ENCODE data around the gene DAPK1. TPM values are rescaled to one million over a fixed set of nuclear protein-coding genes. Genes with fewer than 3 reads are reported as not detected.

The DAPK1 gene
- total RNA-seq, 1 donor from 2014 or later = 24.6 TPM

GRCh38 chr9:87556821-87557220 lies 59.2 kb downstream of the DAPK1 start:
- no peak overlapping the region for H3K27ac ChIP-seq
- no peak for TF ChIP-seq CTCF (IDR thresholded peaks at IDR 0.05)
- no peak for TF ChIP-seq POLR2A (IDR thresholded peaks at IDR 0.05)
- no peak for TF ChIP-seq POLR2AphosphoS5 (IDR thresholded peaks at IDR 0.05; ENCODE audit: insufficient read depth in 1 of 2, low read depth in 1 of 2)
- no peaks in the 10 kb centered on the region for H3K4me1 ChIP-seq
- DNase-seq (ENCODE audit: extremely low spot score in 2 of 2) = no peak
- intact Hi-C loops (cut with DNase I) = no loop called here
- H3K27me3 ChIP-seq = no peaks in the 10 kb centered on the region
- H3K4me3 ChIP-seq = no peak overlapping the region
- H3K36me3 ChIP-seq = no peaks in the 10 kb centered on the region
- H3K9me3 ChIP-seq = no peaks in the 10 kb centered on the region

- Histone ChIP-seq H3K36me3 (no peaks in the 10 kb centered on the region), H3K9me3 (no peaks in the 10 kb centered on the region), H3K4me3 (no peak overlapping the region), H3K27me3 (no peaks in the 10 kb centered on the region), H3K4me1 (no peaks in the 10 kb centered on the region), H3K27ac (no peak overlapping the region)
- no peak for TF ChIP-seq POLR2A (IDR thresholded peaks at IDR 0.05)
- DNase-seq (ENCODE audit: extremely low spot score in 2 of 2) = no peak
- intact Hi-C loops (cut with DNase I) = no loop called here
Measured at GRCh38 chr9:87557996-87558395, 60.3 kb downstream of the DAPK1 start.

- intact Hi-C loops (cut with DNase I) = no loop called here
Measured at GRCh38 chr9:87558606-87559190, 61.0 kb downstream of the DAPK1 start.

GRCh38 chr9:87562062-87562461 lies 64.4 kb downstream of the DAPK1 start:
- no peaks in the 10 kb centered on the region for H3K4me1 ChIP-seq
- no peak for TF ChIP-seq POLR2AphosphoS5 (IDR thresholded peaks at IDR 0.05; ENCODE audit: insufficient read depth in 1 of 2, low read depth in 1 of 2)
- no peak for TF ChIP-seq POLR2A (IDR thresholded peaks at IDR 0.05)
- TF ChIP-seq CTCF (IDR thresholded peaks at IDR 0.05) = no peak
- no peaks in the 10 kb centered on the region for H3K36me3 ChIP-seq
- H3K27me3 ChIP-seq = no peaks in the 10 kb centered on the region
- intact Hi-C loops (cut with DNase I) = no loop called here
- no peak overlapping the region for H3K27ac ChIP-seq
- no peak for DNase-seq (ENCODE audit: extremely low spot score in 2 of 2)
- H3K9me3 ChIP-seq = no peaks in the 10 kb centered on the region
- no peak overlapping the region for H3K4me3 ChIP-seq

More at GRCh38 chr9:87558606-87559190, 61.0 kb downstream of the DAPK1 start:
- H3K36me3 ChIP-seq = no peaks in the 10 kb centered on the region
- no peak for DNase-seq (ENCODE audit: extremely low spot score in 2 of 2)
- H3K27ac ChIP-seq = no peak overlapping the region
- H3K27me3 ChIP-seq = no peaks in the 10 kb centered on the region
- no peaks in the 10 kb centered on the region for H3K4me1 ChIP-seq
- H3K9me3 ChIP-seq = no peaks in the 10 kb centered on the region
- TF ChIP-seq CTCF (IDR thresholded peaks at IDR 0.05) (no peak), POLR2AphosphoS5 (IDR thresholded peaks at IDR 0.05; ENCODE audit: insufficient read depth in 1 of 2, low read depth in 1 of 2) (no peak), POLR2A (IDR thresholded peaks at IDR 0.05) (no peak)
- H3K4me3 ChIP-seq = no peak overlapping the region

GRCh38 chr9:87562530-87563170 lies 65.0 kb downstream of the DAPK1 start:
- intact Hi-C loops (cut with DNase I) = no loop called here
- Histone ChIP-seq H3K27me3 (no peaks in the 10 kb centered on the region), H3K27ac (no peak overlapping the region), H3K36me3 (no peaks in the 10 kb centered on the region), H3K4me1 (no peaks in the 10 kb centered on the region), H3K9me3 (no peaks in the 10 kb centered on the region), H3K4me3 (no peak overlapping the region)
- TF ChIP-seq POLR2A (IDR thresholded peaks at IDR 0.05) (no peak), POLR2AphosphoS5 (IDR thresholded peaks at IDR 0.05; ENCODE audit: insufficient read depth in 1 of 2, low read depth in 1 of 2) (no peak), CTCF (IDR thresholded peaks at IDR 0.05) (no peak)
- DNase-seq (ENCODE audit: extremely low spot score in 2 of 2) = no peak

Data from vagina (tissue), 2 donors.